Epithelial cell of prostate (primary cell): ENCODE data around the gene ASTN2.
"Not testable (repeated sequence)": the region's sequence is repeated elsewhere in the genome, so short reads cannot be mapped to it uniquely, and the experiment has no call there.

Experiments
- DNase-seq: peaks from one replicate; pipeline ENCODE4 v3.0.0-alpha.2; 2011; ENCODE audit warnings: low read depth, low spot score
- H3K27ac ChIP-seq: fragments of 450-650 bp; 2 replicates; pipeline ENCODE4 v1.5.1; 2017; ENCODE audit warnings: mild to moderate bottlenecking

Gene ASTN2

DNA sequence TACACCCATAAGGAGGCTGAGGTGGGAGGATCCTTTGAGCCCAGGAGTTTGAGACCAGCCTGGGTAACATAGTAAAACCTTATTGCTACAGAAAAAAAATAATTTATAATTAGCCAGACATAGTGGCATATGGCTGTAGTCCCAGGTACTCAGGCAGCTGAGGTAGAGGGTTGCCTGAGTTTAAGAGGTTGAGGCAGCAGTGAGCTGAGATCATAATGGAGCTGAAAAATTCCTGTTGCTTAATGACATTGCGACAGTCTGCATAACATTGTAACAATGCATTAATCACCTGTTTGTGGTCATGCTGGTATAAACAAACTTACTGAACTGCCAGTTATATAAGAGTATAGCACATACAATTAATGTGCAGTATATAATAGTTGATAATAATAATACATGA, 513.6 kb downstream of the ASTN2 start:
- no peak overlapping the region for H3K27ac ChIP-seq
- DNase-seq, result peak; percentile 55

DNA sequence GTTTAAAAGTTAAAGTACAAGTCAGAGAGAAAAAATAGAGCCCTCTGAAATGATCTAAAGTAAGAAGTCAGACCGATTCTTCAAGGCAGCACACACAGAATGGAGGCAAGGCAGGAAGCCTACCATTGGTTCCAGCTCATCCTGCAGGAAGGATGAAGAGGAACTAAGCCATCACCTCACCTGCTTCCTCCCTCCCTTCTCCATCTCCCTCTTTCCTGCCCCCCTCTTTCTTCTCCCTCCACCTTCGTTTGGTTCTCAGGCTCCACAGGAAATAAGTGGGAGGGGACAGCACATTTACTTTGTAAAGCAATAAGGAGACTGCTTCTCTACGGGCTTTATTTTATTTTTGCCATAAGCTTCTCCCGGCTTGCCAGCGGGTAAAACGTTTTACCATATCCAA, 514.3 kb downstream of the ASTN2 start:
- no peak for DNase-seq
- H3K27ac ChIP-seq, result no peak overlapping the region

DNA sequence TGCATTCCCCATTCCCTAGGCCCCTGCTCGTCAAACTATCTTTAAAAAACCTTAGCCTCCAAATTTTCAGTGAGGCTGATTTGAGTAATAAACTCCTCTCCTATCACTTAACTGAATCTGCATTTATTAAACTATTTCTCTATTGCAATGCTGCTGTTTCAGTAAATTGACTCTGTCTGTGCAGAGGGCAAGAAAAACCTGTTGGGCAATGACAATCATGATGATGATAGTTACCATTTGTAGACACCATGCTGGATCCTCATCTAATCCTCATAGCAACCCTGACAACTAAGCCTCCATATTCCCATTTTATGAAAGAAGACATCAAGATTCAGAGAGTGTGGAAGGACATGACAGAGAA, 514.9 kb downstream of the ASTN2 start:
- no peak overlapping the region for H3K27ac ChIP-seq

DNA sequence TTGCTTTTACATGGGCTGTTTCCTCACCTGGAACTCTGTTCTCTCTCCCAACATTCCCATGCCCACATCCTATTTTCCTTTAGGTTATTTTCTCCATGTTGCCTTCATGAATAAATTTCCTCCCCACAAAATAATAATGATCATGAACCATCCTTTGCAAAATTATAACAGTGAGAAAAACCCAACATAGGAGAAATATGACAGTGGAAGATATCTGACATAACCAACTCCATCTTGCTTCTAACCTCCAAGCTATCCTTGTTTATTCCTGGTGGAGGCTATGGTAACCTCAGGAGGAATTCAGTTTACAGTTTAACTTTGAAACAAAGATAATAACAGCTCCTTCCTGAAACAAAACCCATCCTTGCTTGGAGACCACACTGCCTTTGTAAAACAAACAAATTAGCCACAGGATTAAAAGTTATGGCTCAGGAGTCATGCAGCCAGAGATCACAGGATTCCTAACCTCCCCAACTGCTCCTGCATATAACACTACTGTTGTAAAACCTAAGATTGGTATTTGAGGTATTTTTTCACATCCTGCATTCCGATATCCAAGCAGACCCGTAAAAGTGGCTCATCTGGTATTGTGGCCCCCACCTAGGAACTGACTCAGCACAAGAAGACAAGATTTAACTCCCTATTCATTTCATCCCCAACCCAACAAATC, 515.4 kb downstream of the ASTN2 start:
- no peak for DNase-seq
- no peak overlapping the region for H3K27ac ChIP-seq

More for the DNA sequence above, 514.9 kb downstream of the ASTN2 start:
- no peak for DNase-seq

DNA sequence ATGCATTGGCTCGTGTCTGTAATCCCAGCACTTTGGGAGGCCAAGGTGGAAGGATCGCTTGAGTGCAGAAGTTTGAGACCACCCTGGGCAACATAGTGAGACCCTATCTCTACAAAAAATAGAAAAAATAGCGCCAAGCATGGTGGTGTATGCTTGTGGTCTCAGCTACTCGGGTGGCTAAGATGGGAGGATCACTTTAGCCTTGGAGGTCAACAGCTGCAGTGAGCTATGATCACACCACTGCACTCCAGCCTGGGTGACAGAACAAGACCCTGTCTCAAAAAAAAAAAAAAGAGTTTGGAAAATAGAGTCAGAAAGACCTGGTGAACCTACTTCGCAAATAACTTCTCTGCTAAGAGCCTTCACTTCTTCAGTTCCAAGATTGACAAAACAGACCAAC, 516.7 kb downstream of the ASTN2 start:
- DNase-seq, H3K27ac ChIP-seq: not testable (repeated sequence)

DNA sequence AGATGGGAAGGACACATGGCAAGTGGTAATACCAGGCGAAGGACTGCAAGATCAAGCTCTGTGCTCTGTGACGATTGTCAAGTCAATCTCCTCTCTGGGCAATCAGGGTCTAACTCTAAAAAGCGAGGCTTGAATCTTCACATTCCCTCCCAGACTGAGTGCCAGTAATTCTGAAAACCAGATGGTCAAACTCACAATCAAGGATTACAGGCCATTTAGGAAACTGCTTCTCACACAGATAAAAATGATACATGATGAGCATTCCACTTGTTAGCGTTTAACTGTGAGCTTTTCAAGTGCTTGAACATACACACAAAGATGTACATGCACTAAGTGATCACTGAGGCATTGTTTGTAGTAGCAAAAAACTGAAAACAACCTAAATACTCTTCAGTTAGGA, 517.7 kb downstream of the ASTN2 start:
- DNase-seq, result no peak
- H3K27ac ChIP-seq, result no peak overlapping the region

DNA sequence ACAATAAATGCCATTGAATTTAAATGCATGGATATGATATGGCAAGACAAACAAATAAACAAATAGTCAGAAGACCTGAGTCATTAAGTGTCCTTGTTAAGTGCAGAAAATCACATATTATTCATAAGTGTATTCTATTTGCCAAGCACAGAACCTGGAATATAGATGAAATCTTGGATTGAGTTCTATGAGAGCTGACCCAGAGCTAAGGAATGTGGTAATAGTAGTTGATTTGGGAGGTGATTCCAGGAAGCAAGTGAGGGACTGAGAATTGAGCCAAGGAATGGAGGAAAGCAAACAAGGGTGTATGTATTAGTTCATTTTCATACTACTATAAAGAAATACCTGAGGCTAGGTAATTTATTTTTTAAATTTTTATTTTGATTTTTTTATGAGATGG, 518.9 kb downstream of the ASTN2 start:
- no peak for DNase-seq
- peak overlapping the region; percentile 23 for H3K27ac ChIP-seq

DNA sequence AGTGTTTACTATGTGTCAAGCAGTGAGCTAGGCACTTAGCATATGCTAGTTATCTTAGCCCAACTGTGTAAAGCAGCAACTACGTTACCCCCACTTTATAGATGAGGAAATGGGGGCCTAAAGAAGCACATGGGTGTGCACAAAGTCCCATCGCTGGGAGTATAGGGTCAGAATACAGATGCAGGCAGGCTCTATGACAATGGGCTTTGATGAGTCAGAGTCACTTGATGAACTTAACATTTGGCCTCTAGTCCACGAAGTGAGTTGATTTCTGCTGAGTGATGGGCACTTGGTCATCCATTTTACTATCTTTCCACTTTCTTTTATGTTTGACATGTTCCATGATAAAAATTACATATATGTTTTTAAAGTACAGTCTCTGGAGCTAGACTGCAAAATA, 523.4 kb downstream of the ASTN2 start:
- no peak for DNase-seq
- H3K27ac ChIP-seq, result no peak overlapping the region

DNA sequence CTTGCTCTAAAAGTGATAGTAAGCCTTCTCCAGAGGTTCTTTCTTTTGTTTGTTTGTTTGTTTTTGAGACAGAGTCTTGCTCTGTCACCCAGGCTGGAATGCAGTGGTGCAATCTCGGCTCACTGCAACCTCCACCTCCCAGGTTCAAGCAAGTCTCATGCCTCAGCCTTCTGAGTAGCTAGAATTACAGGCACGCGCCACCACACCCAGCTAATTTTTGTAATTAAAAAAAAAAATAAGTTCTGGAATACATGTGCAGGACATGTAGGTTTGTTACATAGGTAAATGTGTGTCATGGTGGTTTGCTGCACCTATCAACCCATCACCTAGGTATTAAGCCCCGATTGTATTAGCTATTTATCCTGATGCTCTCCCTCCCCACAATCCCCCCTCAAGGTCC, 526.4 kb downstream of the ASTN2 start:
- not testable (repeated sequence) for H3K27ac ChIP-seq, DNase-seq

DNA sequence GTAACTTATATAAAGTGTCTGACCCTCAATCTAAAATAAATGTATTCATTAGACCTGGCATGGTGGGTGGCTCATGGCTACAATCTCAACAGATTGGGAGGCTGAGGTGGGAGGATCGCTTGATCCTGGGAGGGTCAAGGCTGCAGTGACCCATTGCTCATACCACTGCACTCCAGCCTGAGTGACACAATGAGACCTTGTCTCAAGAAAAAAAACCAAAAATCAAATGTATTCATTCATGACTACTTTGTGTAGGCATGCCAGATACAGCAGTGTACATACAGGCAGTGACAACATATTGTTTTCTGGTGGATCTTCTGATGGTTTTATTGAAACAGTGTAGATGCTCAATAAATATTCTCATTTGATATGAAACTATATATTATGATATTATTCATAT, 526.8 kb downstream of the ASTN2 start:
- no peak overlapping the region for H3K27ac ChIP-seq
- DNase-seq, result no peak

DNA sequence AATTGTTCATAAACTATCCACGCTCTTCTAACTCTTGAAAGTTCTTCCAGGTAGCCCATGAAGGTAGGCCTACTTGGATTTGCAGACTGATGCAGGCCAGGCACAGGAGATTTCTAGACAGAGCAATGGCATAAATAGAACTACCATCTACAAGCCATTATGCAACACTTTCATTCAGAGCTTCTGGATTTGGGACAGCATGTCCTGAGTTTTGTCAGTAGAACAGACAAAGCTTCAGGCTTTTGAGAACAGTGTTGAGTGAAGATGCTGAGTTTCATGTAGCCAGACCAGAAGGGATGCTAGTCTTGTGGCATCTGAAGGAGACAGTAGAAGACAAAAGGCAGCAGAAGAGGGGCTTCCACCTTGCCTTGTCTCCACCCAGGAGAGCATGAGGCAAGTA, 531.2 kb downstream of the ASTN2 start:
- H3K27ac ChIP-seq, result no peak overlapping the region
- no peak for DNase-seq

DNA sequence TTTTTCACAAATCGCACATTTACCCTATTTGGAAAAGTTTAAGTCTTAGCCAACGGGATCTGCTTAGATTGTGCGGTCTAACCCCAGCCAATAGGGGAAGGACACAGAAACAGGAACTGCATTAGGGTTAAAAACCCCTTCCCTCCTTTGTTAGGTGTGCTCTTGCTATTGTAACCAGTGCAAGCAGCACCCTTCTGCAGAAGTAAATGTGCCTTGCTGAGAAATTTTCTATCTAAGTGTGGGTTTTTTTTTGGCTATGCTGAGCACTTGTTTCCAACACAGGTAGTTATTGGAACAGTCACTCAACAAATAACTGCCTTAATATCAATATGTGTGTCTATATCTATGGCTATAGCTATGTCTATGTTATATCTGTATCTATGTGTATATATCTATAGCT, 537.8 kb downstream of the ASTN2 start:
- H3K27ac ChIP-seq, result no peak overlapping the region
- no peak for DNase-seq

DNA sequence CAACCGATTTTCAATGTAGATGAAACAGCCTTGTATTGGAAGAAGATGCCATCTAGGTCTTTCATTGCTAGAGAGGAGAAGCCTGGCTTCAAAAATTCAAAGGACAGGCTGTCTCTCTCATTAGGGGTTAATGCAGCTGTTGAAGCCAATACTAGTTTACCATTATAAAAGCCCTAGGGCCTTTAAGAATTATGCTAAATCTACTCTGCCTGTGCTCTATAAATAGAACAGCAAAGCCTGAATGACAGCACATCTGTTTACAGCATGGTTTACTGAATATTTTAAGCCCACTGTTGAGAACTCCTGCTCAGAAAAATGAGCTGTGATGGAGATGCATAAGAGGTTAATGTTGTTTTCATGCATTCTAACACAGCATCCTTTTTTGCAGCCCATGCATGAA, 539.3 kb downstream of the ASTN2 start:
- no peak for DNase-seq
- no peak overlapping the region for H3K27ac ChIP-seq

DNA sequence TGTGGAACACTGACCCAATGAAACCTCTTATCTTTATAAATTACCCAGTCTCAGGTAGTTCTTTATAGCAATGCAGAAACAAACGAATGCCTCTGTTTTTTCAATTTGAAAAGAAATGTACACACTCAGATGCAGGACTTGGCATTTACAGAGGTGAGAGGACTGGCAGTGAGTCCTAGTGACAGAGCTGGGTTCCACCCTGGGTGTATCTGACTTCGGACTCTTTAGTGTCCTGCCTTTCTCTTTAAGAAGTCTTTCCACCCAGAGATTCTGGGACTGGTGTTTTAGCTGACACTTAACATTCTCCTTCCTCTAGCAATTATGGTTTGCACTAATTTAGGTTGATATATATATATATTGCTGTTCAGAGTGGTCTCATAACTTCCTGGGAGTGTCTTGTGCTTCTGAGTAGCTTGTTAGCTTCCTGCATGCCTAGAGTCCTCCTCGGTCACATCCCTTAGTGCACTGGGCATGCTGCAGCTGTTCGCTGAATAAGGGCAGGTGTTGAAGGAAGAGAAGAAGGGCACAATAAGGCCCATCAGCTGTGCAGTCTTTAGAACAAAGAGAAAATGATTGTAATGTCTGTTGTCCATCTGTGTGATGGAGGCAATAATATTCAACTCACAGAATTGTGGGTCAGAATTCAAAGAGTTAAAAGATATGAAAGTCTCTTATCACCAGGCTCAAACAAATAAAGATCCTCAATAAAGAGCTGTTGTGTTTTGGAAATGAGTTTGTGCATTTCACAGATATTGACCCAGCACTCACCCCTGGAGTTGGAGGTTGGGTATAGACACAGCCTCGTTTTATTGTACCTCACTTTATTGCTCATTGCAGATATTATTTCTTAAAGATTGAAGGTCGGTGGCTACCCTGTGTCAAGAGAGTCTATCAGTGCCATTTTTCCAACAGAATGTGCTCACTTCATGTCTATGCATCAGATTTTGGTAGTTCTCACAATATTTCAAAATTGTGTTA, 540.6 kb downstream of the ASTN2 start:
- H3K27ac ChIP-seq, result no peak overlapping the region
- no peak for DNase-seq

DNA sequence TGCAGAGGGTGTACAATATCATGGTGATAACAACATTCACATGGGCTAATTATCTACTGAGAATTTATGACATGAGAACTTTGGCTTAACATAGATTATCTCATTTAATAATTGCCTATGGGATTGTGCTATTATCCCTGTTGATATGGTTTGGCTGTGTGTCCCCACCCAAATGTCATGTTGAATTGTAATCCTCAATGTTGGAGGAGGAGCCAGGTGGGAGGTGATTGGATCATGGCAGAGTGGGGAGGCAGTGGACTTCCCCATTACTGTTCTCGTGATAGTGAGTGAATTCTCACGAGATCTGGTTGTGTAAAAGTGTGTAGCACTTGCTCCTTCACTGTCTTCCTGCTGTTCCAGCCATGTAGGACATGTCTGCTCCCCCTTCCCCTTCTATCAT, 541.4 kb downstream of the ASTN2 start:
- DNase-seq, result no peak
- H3K27ac ChIP-seq, result no peak overlapping the region

DNA sequence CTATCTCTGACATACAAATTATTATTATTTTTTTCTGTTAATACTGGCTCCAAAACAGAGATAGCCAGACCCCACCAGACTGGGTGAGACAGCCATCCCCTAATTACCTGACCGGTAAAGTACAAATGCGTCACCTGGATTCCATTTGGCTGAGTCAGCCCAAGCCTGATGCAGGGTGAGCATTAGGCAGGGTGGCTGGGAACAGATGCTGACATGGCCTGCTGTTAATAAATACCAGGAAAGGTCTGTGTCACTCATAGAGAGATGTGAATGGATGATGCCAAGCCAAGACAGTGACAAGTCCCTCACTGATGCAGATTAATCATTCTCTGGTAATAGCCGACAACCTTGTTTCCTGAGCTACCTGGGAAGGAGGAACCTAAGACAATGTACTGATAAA, 544.3 kb downstream of the ASTN2 start:
- peak overlapping the region; percentile 74 for H3K27ac ChIP-seq
- DNase-seq, result peak; percentile 94

DNA sequence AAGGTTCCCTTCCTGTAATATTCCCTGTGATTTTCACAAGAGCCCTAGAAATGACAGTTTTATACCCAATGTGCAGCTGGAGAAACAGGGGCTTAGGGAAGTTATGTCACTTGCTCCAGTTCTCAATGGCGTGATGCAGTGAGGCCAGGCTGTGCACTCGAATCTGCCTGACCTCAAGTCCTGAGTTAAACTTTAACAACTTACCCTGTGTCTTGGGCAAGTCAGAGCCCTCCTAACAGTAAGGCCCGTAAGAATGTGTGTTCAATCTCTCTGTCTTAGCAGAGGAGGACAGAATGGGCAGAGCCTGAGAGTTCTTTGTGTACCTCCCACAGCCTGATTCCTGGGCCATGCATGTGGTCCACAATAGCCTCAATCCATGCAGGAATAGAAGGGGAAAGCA, 546.7 kb downstream of the ASTN2 start:
- H3K27ac ChIP-seq, result peak overlapping the region; percentile 74
- DNase-seq, result no peak

DNA sequence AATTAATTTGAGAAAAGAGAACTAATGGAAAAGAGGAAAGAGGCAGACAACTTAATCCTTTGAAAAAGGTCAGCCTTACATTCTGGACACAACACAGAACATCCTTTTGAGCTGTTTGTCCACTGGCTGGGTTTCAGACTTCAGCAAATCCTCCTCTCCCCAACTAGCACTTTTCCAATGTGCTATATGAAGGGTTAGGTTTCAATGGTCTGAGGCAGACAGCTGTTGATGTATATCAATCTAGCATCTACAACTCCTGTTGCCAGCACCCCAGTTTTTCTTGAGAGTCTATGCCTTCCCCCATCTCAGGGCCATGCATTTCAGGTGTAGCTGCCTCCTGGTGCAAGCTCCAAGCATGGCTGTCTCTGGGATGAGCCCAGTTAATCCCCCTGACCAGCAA, 553.5 kb downstream of the ASTN2 start:
- H3K27ac ChIP-seq, result no peak overlapping the region
- no peak for DNase-seq

DNA sequence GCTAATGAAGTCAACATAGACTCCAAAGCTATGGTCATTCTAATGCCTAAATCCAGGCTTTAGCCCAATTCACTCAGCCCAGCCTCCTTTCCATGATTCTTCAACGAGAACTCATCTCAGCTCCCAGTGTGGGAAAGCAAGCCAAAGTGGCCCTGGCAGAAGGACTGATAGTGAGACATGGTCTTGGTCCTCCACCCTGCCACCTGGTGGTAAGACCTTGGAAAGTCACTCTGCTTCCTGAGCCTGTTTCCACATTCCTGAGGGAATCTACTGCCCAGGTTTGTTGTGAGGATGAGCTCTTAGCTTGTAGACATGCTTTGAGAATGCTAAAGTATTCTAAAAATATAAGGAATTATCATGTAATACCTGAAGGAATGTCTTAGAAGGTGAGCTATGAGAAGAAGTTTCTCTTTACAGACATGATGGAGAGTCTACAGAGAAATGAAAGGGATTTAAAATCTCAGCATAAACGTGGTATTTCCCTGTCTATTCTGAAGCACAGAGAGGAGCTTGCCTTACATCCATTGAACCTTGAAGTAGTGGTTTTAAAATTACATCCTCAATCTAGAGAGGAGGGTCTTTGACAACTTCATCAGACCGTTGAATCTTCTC, 554.2 kb downstream of the ASTN2 start:
- H3K27ac ChIP-seq, result peak overlapping the region; percentile 51
- no peak for DNase-seq

DNA sequence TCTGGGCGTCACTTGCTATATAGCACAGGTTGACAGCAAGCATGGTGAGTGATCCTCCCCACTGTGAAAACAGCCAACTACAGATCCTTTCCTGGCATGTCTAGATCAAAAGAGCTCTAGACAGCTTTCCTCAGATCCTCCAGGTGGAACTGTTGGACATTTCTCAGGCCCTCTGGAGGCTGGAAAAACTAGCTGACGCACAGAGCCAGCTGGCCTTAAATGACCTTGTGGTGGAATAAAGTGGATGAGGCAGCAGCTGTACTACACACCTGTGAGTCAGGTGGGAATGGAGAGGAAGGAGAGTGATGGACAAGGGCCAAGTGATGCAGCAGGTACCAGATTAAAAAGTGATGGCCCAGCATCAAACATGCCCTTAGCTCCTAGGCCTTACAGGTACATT, 555.1 kb downstream of the ASTN2 start:
- peak overlapping the region; percentile 51 for H3K27ac ChIP-seq
- peak; percentile 85 for DNase-seq

DNA sequence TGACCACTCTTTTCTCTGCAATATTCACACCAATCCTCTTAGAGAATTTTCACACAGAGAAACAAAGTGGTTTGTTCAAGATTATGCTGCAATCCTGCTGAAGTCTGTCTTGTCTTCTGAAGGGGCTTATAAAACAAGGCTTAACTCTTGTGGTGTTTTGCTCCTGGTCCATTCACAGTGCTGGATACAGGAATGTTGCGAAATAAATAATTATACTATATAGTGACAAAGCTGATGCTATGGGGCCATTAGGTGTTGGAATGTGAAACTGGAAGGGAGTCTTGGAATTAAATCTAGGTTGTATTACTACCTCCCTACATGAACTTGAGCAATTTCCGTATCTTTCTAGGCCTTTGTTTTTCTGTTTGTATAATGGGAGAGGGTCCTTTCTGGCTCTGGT, 557.5 kb downstream of the ASTN2 start:
- DNase-seq, result no peak
- H3K27ac ChIP-seq, result peak overlapping the region; percentile 98
